OCI-LY1 (cell line): ENCODE measurements around the gene PHC3.
"Not testable (repeated sequence)": the region's sequence is repeated elsewhere in the genome, so short reads cannot be mapped to it uniquely, and the experiment has no call there.

Source experiments
- CTCF ChIP-seq: fragments of 200-600 bp; sonication (generic), shearing (Covaris generic); IDR thresholded peaks from 2 replicates; pipeline ENCODE4 v1.5.1; 2017; ENCODE audit warnings: mild to moderate bottlenecking, antibody characterized with exemption, low read length, moderate library complexity, mixed read lengths
- EZH2 ChIP-seq: fragments of 200-600 bp; sonication (generic), shearing (Covaris generic); IDR thresholded peaks from 2 replicates; pipeline ENCODE4 v1.8.0; 2017; ENCODE audit warnings: borderline replicate concordance, mixed run types, mild to moderate bottlenecking, antibody characterized with exemption, low read length, moderate library complexity, mixed read lengths

GRCh38 chr3:170114165-170114564, 67.4 kb downstream of the PHC3 start:
- TF ChIP-seq CTCF, EZH2: not testable (repeated sequence)
